HG03565 (cell line): ENCODE measurements around the gene MAGI1.
"Not testable (repeated sequence)": the region's sequence is repeated elsewhere in the genome, so short reads cannot be mapped to it uniquely, and the experiment has no call there.

Experiments used
- ATAC-seq: cut with Tn5 transposase; IDR thresholded peaks from one replicate; pipeline ENCODE4 v1.9.1; 2021; ENCODE audit warnings: mild to moderate bottlenecking, moderate library complexity; ENCODE audit not compliant: unreplicated experiment

MAGI1 gene

GRCh38 chr3:66041116-66041515, 2.4 kb upstream of the MAGI1 start:
- ATAC-seq, result no peak

GRCh38 chr3:66039590-66039887, 821 bp upstream of the MAGI1 start:
- ATAC-seq, result no peak

- ATAC-seq, result peak; percentile 8
These were observed 363 bp downstream of the MAGI1 start for GRCh38 chr3:66038384-66038725.

DNA sequence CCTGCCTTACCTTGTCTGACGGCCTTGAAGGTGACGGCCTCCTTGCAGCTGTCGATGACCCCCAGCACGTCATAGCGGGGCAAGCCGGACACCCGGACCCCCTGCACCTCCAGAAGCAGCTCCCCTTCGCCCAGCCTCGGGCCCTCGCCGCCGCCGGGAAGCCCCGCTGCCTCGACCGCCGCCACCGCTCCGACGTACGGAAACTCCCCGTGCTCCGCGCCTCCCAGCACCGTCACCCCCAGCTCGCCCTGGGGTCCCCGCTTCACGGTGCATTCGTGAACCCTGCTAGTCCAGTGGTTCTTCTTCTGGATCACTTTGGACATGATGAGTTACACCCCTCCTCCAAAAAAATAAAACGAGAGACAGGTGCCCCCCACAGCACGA, 740 bp downstream of the MAGI1 start:
- no peak for ATAC-seq

GRCh38 chr3:66037330-66037985, 1.3 kb downstream of the MAGI1 start:
- ATAC-seq, result no peak

GRCh38 chr3:66036586-66037148, 2.1 kb downstream of the MAGI1 start:
- no peak for ATAC-seq

GRCh38 chr3:66035763-66036477, 2.8 kb downstream of the MAGI1 start:
- ATAC-seq, result no peak

DNA sequence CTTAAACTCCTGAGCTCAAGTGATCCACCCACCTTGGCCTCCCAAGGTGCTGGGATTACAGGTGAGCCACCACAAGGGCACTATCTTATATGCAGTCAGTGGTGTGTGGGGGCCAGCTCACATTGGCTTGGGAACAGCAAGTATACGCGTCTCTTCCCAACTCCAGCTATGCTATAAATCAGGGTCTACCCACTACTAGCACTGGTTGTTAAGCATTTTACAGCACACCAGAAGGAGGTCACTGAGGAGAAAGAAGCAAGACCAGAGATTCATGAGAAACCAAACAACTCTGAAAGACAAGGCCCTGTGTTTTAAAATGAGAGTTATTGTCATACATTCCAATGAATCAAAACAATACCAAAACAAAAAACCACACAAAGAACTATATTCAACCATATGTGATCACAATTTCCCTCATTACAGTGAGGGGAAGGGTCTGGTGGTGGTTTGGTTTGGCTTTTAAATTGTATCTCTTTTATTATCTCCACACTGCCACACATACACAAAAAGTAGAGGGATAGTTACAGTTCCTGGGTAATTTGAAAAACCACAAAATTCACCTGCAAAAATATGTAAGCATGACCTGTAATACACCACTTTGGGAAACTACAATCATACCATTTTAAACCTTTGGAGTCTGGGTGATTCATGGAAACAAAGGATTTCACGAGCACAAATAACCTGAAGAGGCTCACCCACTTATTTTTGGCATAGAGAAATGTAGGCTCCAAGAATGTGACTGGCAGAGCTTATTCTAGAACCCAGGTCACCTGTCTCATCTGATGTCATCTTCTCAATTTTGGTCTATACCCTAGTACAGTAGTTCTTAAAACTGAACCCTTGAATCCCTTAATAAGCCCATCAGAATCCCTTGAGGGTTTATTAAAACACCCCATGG, 5.2 kb downstream of the MAGI1 start:
- ATAC-seq, result peak; percentile 50

GRCh38 chr3:66031102-66031698, 7.5 kb downstream of the MAGI1 start:
- ATAC-seq, result no peak

DNA sequence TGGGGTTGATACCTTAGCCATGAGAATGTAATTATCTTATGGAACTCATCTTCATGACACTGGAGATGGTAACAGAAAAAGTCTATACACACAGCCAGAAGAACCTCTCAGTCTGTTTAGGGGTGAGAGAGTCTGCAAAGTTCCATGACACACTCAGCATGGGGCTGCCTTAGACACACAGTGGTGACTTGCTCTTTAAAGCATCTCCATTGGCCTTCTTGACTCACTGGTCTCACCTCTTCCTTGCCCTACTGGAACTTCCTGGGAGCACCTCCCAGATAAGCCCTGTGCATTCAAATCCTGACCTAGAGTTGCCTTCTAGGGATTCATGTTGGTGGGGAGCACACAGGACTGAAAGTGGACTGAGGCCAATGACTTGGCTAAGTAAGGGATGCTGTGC, 9.3 kb downstream of the MAGI1 start:
- no peak for ATAC-seq

- no peak for ATAC-seq
These were observed 9.7 kb downstream of the MAGI1 start for GRCh38 chr3:66029014-66029413.

DNA sequence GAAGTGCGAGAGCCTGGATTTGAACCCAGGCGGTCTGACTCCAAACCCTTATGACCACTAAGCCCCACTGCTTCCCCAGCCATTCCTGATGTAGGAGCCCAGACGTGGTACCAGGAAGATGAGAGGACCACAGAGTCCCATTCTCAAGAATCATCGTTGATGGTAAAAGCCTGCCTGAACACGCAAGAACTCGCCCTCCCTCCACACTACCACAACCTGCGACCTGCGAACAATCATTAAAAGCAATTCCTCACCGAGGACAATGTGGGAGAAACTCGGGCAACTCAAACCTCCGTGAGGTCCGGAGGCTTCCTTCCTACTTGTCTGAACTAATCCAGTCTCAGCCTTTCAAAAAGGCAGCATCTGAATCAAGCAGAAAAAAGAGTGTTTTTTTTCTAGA, 10.3 kb downstream of the MAGI1 start:
- ATAC-seq, result no peak

DNA sequence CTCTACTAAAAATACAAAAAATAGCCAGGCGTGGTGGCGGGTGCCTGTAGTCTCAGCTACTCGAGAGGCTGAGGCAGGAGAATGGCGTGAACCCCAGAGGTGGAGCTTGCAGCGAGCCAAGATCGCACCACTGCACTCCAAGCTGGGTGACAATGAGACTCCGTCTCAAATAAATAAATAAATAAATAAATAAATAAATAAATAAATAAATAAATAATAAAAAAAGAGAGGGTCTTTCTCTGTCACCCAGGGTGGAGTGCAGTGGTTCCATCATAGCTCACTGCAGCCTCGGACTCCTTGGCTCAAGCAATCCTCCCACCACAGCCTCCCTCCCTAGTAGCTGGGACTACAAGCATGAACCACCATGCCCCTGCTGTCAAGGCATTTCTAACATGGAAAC, 11.6 kb downstream of the MAGI1 start:
- not testable (repeated sequence) for ATAC-seq

DNA sequence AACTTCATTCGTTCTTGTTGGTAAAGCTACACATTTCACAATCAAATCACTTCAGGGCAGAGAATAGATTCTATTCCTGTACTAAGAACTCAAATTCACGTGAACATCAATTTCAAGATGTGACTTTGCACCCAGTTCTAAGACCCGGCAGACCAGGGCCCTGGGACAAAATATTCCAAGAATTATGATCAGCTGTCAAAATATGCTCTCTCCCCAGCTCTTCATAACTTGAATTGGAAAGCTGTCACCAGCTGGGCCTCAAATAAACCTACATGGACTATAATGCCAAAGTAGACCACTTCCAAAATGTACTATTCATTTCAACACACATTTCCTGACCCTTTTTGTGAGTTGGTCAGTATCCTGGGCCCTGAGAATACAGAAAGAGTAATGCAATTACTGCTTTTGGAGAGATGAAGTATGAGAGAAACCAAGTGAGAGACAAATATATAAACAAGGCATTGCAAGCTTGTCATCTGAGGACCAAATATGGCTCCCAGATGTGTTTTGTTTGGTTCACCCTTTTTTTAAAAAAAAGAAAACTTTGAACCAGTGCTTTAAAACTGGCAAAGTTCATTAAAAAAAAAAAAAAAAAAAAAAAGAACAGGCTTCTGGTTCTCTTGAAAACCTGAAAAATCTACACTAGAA, 14.9 kb downstream of the MAGI1 start:
- ATAC-seq, result no peak

DNA sequence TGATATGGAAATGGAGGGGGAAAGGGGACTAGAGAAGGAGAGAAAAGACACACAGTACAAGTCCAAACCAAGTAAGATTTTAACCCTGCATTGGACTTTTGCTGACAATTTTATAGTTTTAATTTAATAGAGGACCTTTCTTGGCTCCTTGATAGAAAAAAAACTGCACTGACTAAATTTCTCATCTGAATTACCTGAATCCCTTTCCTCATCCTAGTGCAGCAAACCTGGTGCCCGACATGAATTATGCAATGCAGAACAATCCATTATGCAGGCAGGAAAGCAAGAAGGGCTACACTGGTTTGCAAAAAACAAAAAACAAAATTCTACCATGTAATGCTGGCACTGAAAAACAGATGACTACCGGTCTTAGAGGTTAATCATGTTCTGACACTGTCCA, 15.5 kb downstream of the MAGI1 start:
- no peak for ATAC-seq

GRCh38 chr3:66021731-66022131, 17.0 kb downstream of the MAGI1 start:
- ATAC-seq, result no peak

GRCh38 chr3:66019896-66020295, 18.8 kb downstream of the MAGI1 start:
- ATAC-seq, result no peak

DNA sequence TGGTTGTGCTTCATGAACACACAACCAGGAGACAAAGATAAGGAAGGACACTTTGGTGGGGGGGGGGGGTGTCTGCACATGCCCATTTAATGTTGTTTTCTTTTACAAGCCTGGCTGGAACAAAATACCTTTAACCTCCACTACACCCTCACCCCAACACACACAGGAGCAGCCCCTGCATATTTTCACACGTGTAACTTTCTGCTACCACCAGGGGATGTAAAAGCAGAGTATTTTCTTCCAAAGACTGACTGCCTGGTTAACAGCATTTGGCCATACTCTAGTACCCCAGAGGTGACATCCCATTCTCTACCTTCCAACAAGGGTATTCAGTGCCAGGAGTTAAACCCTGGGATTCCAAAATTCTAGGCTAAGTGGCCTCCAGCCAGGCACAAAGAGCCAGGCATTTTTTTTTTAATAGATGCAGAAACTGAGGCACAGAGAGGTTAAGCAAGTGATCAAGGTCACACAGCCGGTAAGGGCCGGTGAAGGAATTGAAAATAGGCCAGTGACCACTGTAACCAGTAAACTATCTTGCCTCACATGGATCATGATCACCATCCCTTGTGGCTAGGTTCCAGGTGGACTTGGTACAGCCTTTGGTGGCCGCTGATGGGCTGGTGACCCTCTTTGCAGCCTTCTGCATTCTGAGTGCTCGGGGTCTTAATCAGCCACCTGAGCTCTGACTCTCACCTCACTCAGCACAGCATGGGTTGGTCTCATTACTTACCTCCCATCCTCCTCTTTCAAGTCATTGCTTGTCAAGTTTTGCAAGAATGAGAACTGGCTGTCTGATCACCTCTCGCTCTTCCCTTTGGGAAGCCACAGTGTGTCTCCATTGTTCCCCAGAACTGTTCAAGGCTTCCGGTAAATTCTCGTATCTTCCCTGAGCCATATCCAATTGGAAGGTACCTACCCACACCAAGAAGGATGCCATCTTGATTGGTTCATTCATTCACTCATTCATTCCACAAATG, 20.4 kb downstream of the MAGI1 start:
- ATAC-seq, result no peak

GRCh38 chr3:66017591-66017990, 21.1 kb downstream of the MAGI1 start:
- no peak for ATAC-seq

DNA sequence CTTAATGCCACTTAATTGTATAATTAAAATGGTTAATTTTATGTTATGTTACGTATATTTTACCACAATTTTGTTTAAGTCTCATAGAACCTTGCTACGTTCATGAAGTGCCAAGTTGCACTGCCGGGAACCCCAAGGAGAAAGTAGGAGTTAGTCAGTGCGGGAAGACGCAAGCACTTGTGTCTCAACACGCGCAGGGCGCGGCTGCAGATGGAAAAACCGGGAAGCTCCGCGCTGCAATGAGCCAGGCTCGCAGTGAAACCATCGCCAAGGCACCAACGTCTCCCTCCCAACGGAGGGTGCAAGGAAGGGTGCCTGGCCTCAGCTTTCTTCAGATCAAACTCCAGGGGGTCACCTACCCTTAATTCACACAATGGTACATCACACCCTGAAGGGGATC, 21.6 kb downstream of the MAGI1 start:
- no peak for ATAC-seq
